NT2/D1 (cell line): ENCODE results near the gene FOXJ2.

ENCODE experiments used
- DNase-seq: peaks from one replicate; pipeline ENCODE4 v3.0.0-alpha.2; 2011; ENCODE audit warnings: low read depth, low spot score
- H3K27me3 ChIP-seq: 2 replicates; pipeline ENCODE4 v1.6.0; 2011; ENCODE audit warnings: mild to moderate bottlenecking; ENCODE audit not compliant: insufficient read length, insufficient read depth
- H3K36me3 ChIP-seq: 2 replicates; pipeline ENCODE4 v1.6.1; 2011; ENCODE audit warnings: mild to moderate bottlenecking, low read length, mixed read lengths; ENCODE audit not compliant: insufficient read depth, insufficient read length
- H3K4me1 ChIP-seq: 2 replicates; pipeline ENCODE4 v1.5.1; 2011; ENCODE audit not compliant: insufficient read depth, insufficient read length
- H3K4me3 ChIP-seq: 2 replicates; pipeline ENCODE4 v1.5.1; 2011; ENCODE audit warnings: low read depth; ENCODE audit not compliant: insufficient read length
- H3K9ac ChIP-seq: 2 replicates; pipeline ENCODE4 v1.6.0; 2011; ENCODE audit warnings: low read depth; ENCODE audit not compliant: insufficient read length
- H3K9me3 ChIP-seq: 2 replicates; pipeline ENCODE4 v1.5.1; 2011; ENCODE audit warnings: mild to moderate bottlenecking, low read length; ENCODE audit not compliant: insufficient read depth
- SUZ12 ChIP-seq: IDR thresholded peaks from 2 replicates; pipeline ENCODE4 v1.6.1; 2011; ENCODE audit not compliant: insufficient read length, insufficient read depth; ENCODE audit errors: extremely low read depth
- YY1 ChIP-seq: IDR thresholded peaks from 2 replicates; pipeline ENCODE4 v1.6.1; 2011; ENCODE audit not compliant: insufficient read length, insufficient read depth
- ZNF274 ChIP-seq: IDR thresholded peaks from 2 replicates; pipeline ENCODE4 v1.6.1; 2011; ENCODE audit warnings: mild to moderate bottlenecking, low read depth, low read length

FOXJ2 gene

DNA sequence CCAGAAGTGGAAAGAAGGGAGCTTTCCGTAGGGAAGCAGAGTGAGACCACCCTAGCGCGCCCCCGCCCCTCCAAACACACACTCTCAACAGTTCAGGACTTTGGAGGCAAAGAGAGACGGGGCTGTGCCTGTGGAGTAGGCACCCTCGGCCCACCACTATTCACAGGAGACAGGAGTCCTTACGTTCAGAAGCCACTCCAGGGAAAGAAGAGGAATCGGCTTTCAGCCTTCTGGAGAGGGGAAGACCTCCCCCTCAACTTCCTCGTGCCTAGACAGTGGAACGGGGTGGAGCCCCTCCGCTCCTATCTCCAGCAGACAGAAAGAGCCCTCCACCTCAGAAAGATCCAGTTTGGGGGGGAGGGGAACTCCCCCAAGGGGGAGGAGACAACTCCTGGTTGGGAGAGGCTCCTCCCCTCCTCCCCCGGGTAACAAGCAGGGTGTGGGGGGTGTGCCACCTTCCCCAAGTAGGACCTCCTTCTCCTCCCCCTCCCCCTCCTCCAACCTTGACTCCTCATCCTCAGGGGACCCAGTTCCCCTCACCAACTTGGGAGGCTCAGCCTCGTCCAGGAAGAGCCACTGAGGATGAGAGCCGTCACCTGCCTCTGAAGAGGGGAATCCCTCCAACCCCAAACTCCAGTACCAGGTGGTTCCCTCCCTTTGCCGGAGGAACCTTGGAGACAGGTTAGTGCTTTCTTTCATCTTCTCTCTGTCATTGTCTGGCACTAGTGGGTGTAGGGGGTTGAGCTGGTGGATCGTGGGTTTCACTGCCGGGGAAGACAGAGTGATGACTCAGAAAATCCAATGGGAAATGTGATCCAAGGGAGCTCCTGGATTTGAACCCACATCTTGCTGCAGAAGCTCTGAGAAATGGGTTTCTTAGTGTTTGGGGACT is 883 bp downstream of the FOXJ2 start:
- peaks cover 6% of the 10 kb centered on the region for H3K36me3 ChIP-seq
- TF ChIP-seq YY1 = no peak
- no peak for TF ChIP-seq ZNF274
- no peak for TF ChIP-seq SUZ12
- peaks cover 30% of the 10 kb centered on the region for H3K4me1 ChIP-seq
- H3K9me3 ChIP-seq = no peaks in the 10 kb centered on the region
- H3K4me3 ChIP-seq = peak overlapping the region; percentile 89
- no peaks in the 10 kb centered on the region for H3K27me3 ChIP-seq
- peak; percentile 83 for DNase-seq
- peak overlapping the region; percentile 96 for H3K9ac ChIP-seq

DNA sequence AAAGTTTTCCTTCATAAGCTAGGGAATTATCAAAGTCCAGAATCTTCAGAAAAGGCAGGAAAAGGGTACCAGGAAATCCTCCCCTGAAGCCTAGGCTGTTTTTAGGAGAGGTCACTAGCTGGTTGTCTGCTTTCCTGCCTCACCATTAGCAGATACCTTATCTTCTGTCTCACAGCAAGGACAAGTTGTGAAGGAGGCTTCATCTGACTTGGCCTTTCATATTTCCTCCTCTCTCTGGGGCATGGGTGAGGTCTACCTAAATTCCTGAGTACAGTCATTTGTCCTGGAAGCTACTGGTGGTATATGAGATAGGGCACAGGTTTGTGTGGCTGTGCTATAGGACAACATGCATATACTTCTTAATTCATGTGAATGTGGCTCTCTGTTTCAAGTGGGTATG is 2.3 kb downstream of the FOXJ2 start:
- Histone ChIP-seq H3K9me3 (no peaks in the 10 kb centered on the region), H3K4me1 (peaks cover 33% of the 10 kb centered on the region), H3K27me3 (no peaks in the 10 kb centered on the region), H3K9ac (peak overlapping the region; percentile 4), H3K36me3 (peaks cover 10% of the 10 kb centered on the region), H3K4me3 (no peak overlapping the region)
- DNase-seq = no peak
- TF ChIP-seq ZNF274 = no peak
- no peak for TF ChIP-seq SUZ12
- TF ChIP-seq YY1 = no peak

DNA sequence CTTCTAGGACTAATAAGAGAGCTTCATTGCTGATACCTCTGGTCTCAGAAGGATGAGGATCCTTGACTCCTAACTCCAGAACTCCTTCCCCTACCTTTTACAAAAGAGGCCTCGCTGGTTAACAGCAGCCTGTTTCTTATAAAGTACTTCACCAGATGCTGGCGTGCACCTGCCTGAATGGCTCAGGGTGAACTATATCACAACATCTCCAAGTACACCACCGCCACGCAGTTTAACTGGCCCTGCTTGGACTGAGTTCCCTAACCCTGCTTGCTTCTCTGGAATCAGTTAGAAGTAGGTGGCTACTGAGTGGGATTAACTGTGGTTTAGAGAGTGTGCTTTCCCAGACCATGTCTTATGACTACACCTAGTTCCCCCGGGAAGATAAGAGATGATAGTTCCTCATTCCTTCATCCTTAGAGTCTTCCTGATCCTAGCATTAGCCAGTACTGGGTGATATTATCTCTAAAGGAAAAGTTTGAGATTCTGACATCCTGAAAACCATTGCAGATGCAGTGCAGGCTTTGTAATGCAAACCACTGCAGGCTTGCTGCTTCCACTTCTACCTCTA is 3.0 kb downstream of the FOXJ2 start:
- no peak for DNase-seq
- Histone ChIP-seq H3K36me3 (peaks cover 17% of the 10 kb centered on the region), H3K9me3 (no peaks in the 10 kb centered on the region), H3K9ac (no peak overlapping the region), H3K4me3 (no peak overlapping the region), H3K27me3 (no peaks in the 10 kb centered on the region), H3K4me1 (peaks cover 35% of the 10 kb centered on the region)
- TF ChIP-seq SUZ12 (no peak), YY1 (no peak)

DNA sequence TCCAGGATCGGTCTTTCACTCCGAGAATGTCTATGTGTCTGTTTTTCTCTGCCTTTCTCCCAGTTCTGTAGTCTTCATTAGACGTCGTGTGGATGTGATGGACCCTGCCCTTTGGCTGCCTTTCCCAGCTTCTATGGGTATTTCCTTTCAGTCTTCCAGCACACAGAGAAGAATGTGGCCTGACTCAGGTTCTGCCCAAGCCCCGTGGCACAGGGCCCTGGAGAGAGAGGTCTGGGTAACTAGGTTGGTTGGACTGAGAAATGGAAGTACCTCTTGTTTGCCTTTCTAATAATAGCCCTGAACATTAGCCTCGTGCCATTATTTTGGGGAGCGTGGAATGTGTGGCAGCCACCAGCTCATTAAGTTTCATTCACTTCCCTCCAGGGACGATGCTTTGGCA is 3.8 kb downstream of the FOXJ2 start:
- peaks cover 35% of the 10 kb centered on the region for H3K4me1 ChIP-seq
- H3K36me3 ChIP-seq = peaks cover 25% of the 10 kb centered on the region
- no peak for TF ChIP-seq YY1
- no peak for TF ChIP-seq ZNF274
- TF ChIP-seq SUZ12 = no peak
- H3K9me3 ChIP-seq = no peaks in the 10 kb centered on the region
- no peaks in the 10 kb centered on the region for H3K27me3 ChIP-seq
- no peak for DNase-seq
- H3K9ac ChIP-seq = no peak overlapping the region
- H3K4me3 ChIP-seq = no peak overlapping the region

DNA sequence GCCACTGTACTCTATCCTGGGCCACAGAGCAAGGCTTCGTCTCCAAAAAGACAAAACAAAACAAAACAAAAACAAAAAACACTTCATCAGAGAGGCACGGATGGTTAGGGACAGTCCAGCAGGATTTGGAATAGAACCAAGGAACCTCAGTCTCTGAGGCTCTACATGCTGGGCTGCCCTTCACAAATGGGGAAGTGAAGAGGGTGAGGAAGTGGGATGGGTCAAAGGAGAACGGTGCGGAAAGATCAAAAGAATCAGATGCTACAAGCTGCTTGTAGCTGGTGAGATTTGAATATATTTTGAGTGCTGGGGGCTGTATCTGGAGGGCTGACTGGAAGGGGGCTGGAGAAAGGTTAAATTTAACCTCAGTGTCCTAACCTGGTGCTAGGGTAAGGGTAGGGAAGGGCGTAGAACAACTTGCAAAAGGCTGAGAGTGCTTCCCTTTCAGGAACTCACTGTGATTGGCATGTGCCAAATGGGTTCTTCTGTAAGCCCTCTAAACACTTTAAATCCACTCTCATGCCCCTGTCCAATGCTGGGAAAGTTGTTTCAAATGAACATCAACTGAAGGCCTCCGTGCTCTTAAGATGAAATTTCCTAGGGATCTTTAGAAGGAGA is 4.6 kb downstream of the FOXJ2 start:
- H3K4me1 ChIP-seq = peaks cover 35% of the 10 kb centered on the region
- H3K9me3 ChIP-seq = no peaks in the 10 kb centered on the region
- no peak overlapping the region for H3K4me3 ChIP-seq
- TF ChIP-seq SUZ12 (no peak), YY1 (no peak), ZNF274 (no peak)
- no peaks in the 10 kb centered on the region for H3K27me3 ChIP-seq
- peak overlapping the region; percentile 14 for H3K9ac ChIP-seq
- DNase-seq = no peak
- peaks cover 32% of the 10 kb centered on the region for H3K36me3 ChIP-seq

DNA sequence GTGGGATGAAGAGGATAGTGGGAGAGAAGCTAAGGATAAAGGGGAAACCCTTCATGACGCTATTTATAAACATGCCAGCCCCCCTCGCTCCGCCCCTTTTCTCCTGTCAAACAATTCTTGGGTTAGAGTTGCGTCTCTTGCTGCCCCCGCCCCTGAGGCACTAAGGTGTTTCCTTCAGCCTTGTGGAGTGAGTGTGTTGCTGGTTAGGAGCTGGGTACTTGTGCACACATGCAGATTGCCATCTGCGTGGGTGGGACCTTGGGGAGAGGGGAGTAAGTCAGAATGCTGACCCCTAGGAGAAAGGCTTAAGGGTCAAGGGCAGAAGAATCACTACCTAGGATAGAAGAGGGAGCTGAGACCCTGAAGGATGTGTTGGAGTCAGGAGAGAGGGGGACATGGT is 5.4 kb downstream of the FOXJ2 start:
- H3K4me1 ChIP-seq = peaks cover 35% of the 10 kb centered on the region

DNA sequence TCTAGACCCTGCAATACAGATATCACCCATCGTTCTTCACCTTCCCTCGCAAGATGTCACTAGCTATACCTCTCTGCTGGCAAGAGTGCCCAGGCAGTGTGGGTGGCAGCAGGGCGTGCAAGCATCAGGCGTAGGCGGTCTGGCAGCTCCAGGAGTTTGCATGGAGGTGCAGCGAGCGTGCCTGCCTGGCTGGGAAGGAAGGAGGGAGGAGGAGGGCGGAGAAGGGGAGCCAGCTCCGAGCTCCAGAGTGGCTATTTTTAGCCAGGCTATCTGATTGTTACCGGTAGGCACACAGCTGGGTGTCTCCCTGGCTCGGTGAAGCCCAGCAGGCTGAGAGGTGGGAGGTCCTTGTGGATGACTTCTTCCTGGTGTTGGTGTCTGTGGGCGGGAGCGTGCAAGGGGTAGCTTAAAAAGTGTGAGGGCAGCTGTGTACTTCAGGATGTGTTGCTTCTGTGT is 6.2 kb downstream of the FOXJ2 start:
- H3K27me3 ChIP-seq = no peaks in the 10 kb centered on the region
- peaks cover 35% of the 10 kb centered on the region for H3K4me1 ChIP-seq
- H3K36me3 ChIP-seq = peaks cover 45% of the 10 kb centered on the region
- H3K9me3 ChIP-seq = no peaks in the 10 kb centered on the region
- no peak for TF ChIP-seq SUZ12
- no peak for TF ChIP-seq ZNF274
- TF ChIP-seq YY1 = no peak
- peak overlapping the region; percentile 29 for H3K4me3 ChIP-seq
- H3K9ac ChIP-seq = peak overlapping the region; percentile 47
- DNase-seq = peak; percentile 93

More for the DNA sequence above, 5.4 kb downstream of the FOXJ2 start:
- H3K36me3 ChIP-seq = peaks cover 39% of the 10 kb centered on the region
- peak overlapping the region; percentile 29 for H3K4me3 ChIP-seq
- no peaks in the 10 kb centered on the region for H3K27me3 ChIP-seq
- peak overlapping the region; percentile 47 for H3K9ac ChIP-seq
- DNase-seq = no peak
- TF ChIP-seq SUZ12 (no peak), ZNF274 (no peak), YY1 (no peak)
- H3K9me3 ChIP-seq = no peaks in the 10 kb centered on the region
